ENCODE data around the gene RNF207. TPM values are rescaled to one million over a fixed set of nuclear protein-coding genes. Genes with fewer than 3 reads are reported as not detected.

Gene RNF207
- total RNA-seq, 4 donors from 2014 or later: 3.6 to 8.4 (median 5.9) TPM

DNA sequence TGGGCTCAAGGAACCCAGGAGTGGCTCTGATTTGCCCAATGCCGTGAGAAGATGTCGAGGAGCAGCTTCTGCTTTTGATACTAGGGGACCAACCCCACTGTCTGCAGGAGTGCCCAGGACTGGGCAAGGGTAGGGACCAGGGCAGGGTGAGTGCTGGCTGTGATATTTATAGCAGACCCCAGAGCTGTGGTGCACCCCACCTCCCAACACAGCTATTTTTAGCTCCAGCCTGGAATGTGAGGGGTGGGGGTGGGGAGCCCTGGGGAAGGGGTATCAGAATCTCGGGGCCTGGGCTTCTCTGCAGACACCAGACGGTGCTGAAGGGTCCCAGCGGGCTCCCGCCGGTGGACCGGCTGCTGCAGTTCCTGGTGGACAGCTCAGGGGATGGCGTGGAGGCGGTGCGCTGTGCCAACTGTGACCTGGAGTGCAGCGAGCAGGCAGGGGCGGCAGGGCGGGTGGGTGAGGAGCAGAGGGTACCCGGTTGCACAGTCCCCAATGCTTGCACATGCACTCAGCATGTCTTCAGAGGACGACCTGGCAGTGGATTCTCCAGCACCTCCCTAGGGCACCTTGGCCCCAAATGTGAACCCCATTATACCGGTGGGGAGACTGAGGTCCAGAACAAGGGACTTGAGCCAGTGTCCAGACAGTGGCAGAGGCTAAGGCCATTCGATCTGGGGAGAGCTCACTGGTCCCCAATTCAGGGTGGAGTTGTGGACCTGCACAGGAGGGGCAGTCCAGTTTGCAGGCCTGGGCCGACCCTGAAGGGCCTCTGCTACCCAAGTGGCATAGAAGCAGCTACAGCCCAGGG is 1.4 kb downstream of the RNF207 start:
- TF ChIP-seq, protein P1, sequence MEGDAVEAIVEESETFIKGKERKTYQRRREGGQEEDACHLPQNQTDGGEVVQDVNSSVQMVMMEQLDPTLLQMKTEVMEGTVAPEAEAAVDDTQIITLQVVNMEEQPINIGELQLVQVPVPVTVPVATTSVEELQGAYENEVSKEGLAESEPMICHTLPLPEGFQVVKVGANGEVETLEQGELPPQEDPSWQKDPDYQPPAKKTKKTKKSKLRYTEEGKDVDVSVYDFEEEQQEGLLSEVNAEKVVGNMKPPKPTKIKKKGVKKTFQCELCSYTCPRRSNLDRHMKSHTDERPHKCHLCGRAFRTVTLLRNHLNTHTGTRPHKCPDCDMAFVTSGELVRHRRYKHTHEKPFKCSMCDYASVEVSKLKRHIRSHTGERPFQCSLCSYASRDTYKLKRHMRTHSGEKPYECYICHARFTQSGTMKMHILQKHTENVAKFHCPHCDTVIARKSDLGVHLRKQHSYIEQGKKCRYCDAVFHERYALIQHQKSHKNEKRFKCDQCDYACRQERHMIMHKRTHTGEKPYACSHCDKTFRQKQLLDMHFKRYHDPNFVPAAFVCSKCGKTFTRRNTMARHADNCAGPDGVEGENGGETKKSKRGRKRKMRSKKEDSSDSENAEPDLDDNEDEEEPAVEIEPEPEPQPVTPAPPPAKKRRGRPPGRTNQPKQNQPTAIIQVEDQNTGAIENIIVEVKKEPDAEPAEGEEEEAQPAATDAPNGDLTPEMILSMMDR (IDR thresholded peaks at IDR 0.05; ENCODE audit: low read depth): no peak

DNA sequence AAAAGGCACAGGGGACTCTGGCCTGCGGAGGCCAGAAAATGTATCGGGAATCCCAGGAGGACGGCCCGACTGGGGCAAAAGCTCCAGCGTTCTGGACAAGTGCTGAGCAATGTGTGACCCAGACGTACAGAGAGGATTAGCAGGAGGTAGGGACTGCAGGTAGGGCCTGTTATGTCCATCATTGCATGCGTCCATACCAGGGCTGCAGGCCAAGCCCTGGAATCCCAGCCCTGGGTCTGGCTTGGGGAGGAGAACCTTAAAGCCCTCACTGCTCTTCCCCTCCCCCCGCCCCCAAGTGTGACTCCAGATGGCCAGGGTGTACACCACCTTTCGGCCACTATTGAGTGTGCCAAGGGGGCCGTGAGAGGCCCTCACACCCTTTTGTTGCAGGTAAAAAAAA is 2.0 kb downstream of the RNF207 start:
- TF ChIP-seq, protein P1 (IDR thresholded peaks at IDR 0.05; ENCODE audit: low read depth): no peak

- TF ChIP-seq, protein P1 (IDR thresholded peaks at IDR 0.05; ENCODE audit: low read depth): no peak
These were observed 3.1 kb downstream of the RNF207 start for GRCh38 chr1:6208723-6209660.

- TF ChIP-seq, protein P1 (IDR thresholded peaks at IDR 0.05; ENCODE audit: low read depth): no peak
These were observed 4.0 kb downstream of the RNF207 start for GRCh38 chr1:6209661-6210580.

DNA sequence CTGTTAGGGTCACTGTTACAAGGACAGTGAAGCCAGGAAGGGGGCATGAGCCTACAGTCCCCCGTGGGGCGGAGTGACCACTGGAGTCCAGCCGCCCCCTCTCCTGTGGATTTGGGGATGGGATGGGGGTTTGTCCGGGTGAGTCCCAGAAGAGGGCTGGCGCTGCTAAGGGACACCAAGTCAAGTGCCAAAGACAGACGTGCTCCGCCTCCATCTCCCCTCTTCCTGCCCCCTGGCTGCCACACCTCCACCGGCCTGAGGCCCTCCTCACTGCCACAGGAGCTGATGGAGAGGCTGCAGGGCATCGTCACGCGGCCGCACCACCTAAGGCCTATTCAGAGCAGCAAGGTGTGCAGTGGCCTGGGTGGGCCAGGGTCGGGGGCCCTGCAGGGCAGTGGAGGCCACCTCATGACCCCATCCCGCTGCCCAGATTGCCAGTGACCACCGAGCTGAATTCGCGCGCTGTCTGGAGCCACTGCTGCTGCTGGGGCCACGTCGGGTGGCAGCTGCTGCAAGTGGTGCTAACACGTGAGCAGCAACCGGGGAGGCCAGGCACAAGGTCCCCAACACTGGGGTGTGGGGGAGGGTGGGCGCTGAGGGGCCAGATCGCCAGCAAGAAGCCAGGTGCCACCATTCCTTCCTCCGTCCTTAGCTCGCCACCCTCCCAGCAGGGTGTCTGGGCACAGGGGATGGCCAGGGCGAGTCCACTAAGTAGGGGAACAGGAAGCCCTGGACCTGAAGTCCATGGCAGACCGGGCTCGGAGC is 4.9 kb downstream of the RNF207 start:
- TF ChIP-seq, protein P1 (IDR thresholded peaks at IDR 0.05; ENCODE audit: low read depth): no peak

GRCh38 chr1:6211731-6212130 is 5.8 kb downstream of the RNF207 start:
- TF ChIP-seq, protein P1 (IDR thresholded peaks at IDR 0.05; ENCODE audit: low read depth): no peak
